OCI-LY7 (cell line): ENCODE measurements around the gene RNF14. TPM values are rescaled to one million over a fixed set of nuclear protein-coding genes. Genes with fewer than 3 reads are reported as not detected.

ENCODE experiments used
- BruUV-seq: library from RNA; stranded (reverse); fragments of 400-500 nt; replicated peaks from 2 replicates; lab custom pipeline; 2021; lab: Mats Ljungman, UMichigan
- CTCF ChIA-PET: fragments of 300-600 bp; sonication (Branson Sonifier 250); formaldehyde crosslinking; loops from one replicate; lab custom pipeline; 2022; ENCODE audit warnings: antibody characterized with exemption; ENCODE audit not compliant: unreplicated experiment; lab: Charles Lee
- POLR2A ChIA-PET: fragments of 300-600 bp; sonication (Branson Sonifier 250); formaldehyde crosslinking; loops from one replicate; lab custom pipeline; 2022; ENCODE audit warnings: antibody characterized with exemption; lab: Charles Lee
- DNase-seq: peaks from one replicate; pipeline ENCODE4 v3.0.0-alpha.2; 2015; ENCODE audit warnings: low spot score
- H2AFZ ChIP-seq: fragments of 200-600 bp; sonication (generic), shearing (Covaris generic); 2 replicates; pipeline ENCODE4 v1.6.1; 2014; ENCODE audit warnings: mild to moderate bottlenecking, antibody characterized with exemption, low read length, moderate library complexity
- H3K27ac ChIP-seq: fragments of 200-600 bp; sonication (generic); 2 replicates; pipeline ENCODE4 v1.5.1; 2014; ENCODE audit warnings: mixed run types, low read depth, mild to moderate bottlenecking, moderate library complexity, low read length, inconsistent platforms; ENCODE audit not compliant: poor library complexity, severe bottlenecking
- H3K36me3 ChIP-seq: fragments of 200-600 bp; sonication (generic); 2 replicates; pipeline ENCODE4 v1.6.1; 2014; ENCODE audit warnings: mild to moderate bottlenecking, antibody characterized with exemption, low read length, moderate library complexity, mixed read lengths; ENCODE audit not compliant: insufficient read depth
- H3K4me1 ChIP-seq: fragments of 200-600 bp; sonication (generic); 2 replicates; pipeline ENCODE4 v1.5.1; 2014; ENCODE audit warnings: mild to moderate bottlenecking, low read length; ENCODE audit not compliant: insufficient read depth, poor library complexity, severe bottlenecking
- H3K4me2 ChIP-seq: fragments of 200-600 bp; sonication (generic); 2 replicates; pipeline ENCODE4 v1.6.1; 2014; ENCODE audit warnings: mild to moderate bottlenecking, low read length
- H3K4me3 ChIP-seq: fragments of 200-600 bp; sonication (generic); 2 replicates; pipeline ENCODE4 v1.5.1; 2014; ENCODE audit warnings: mild to moderate bottlenecking, low read depth, low read length; ENCODE audit not compliant: poor library complexity, severe bottlenecking
- H3K79me2 ChIP-seq: fragments of 200-600 bp; sonication (generic); 2 replicates; pipeline ENCODE4 v1.6.1; 2016; ENCODE audit warnings: low read depth, mild to moderate bottlenecking, low read length, moderate library complexity, mixed read lengths; ENCODE audit not compliant: insufficient read depth
- H3K9me2 ChIP-seq: fragments of 200-600 bp; sonication (generic); 2 replicates; pipeline ENCODE4 v1.6.1; 2016; ENCODE audit warnings: mild to moderate bottlenecking, low read length, mixed read lengths; ENCODE audit not compliant: insufficient read depth
- H3K9me3 ChIP-seq: fragments of 200-600 bp; sonication (generic); 2 replicates; pipeline ENCODE4 v1.6.1; 2014; ENCODE audit warnings: mild to moderate bottlenecking, mixed run types, low read length, mixed read lengths
- H4K20me1 ChIP-seq: fragments of 200-600 bp; sonication (generic); 2 replicates; pipeline ENCODE4 v1.6.1; 2014; ENCODE audit warnings: mild to moderate bottlenecking, antibody characterized with exemption, low read length, moderate library complexity, mixed read lengths; ENCODE audit not compliant: insufficient read depth
- EZH2phosphoT487 ChIP-seq: fragments of 200-600 bp; sonication (generic); IDR thresholded peaks from 2 replicates; pipeline ENCODE4 v1.6.1; 2018; ENCODE audit warnings: low read depth, borderline replicate concordance, mild to moderate bottlenecking, mixed run types, antibody characterized with exemption, low read length, moderate library complexity, mixed read lengths
- intact Hi-C: fragments of 100-400 bp; cut with micrococcal nuclease; formaldehyde crosslinking; loops from one replicate; pipeline ENCODE4 v1.10.0; 2022; ENCODE audit not compliant: unreplicated experiment
- total RNA-seq, 2 experiments: library from RNA; depleted of rRNA in 1 of 2; stranded (reverse); fragments of >200 nt in 1 of 2; shearing (Covaris generic) in 1 of 2; gene quantifications; 2 replicates each; pipeline ENCODE4 v1.2.3, GENCODE V29; 2014 to 2022
- TF ChIP-seq, protein P1 (sequence below): fragments of 200-600 bp; sonication (generic); conservative IDR thresholded peaks from 2 replicates; pipeline ENCODE4 v1.5.1; 2014; ENCODE audit warnings: mild to moderate bottlenecking, antibody characterized with exemption, low read length, moderate library complexity, mixed read lengths

RNF14 gene
- total RNA-seq, 2 experiments from 2014 or later, result 31.7 to 41.1 TPM

DNA sequence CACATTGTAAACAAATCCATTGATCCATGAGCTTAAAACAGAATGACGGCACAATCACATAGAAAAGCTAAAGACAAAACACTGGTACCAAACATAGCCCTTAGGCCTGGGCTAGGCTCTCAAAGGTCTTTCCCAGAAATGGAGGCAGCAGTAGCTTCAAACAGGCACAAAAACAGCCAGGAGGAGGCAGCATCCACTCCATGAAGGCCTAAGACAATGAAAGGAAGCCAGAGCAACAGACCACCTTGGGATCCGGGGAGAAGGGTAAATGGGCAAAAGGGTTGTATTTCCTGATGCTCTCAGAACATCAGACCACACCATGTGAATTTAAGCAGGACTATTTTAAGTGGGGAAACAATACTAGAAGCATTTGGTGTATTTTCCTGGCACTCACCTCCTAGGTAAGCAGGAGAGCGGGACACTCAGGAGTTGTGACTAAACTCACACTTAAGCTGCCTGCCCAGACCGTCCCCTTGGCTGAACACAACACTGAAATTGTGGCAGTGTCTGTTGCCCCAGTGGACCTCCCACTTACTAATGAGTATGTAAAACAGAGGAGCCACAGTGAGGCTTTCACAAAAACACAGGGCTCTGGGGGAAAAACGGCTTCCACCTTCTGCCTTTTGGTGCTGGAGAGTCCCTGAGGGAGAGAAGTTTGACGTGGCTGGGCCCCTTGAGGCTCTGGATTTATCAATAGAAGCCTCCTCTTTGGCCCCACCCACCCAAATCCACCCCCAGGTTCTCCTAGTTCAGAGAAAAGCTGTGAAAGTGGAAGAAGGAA lies 32.0 kb downstream of the RNF14 start:
- no peak for TF ChIP-seq EZH2phosphoT487
- TF ChIP-seq, protein P1, sequence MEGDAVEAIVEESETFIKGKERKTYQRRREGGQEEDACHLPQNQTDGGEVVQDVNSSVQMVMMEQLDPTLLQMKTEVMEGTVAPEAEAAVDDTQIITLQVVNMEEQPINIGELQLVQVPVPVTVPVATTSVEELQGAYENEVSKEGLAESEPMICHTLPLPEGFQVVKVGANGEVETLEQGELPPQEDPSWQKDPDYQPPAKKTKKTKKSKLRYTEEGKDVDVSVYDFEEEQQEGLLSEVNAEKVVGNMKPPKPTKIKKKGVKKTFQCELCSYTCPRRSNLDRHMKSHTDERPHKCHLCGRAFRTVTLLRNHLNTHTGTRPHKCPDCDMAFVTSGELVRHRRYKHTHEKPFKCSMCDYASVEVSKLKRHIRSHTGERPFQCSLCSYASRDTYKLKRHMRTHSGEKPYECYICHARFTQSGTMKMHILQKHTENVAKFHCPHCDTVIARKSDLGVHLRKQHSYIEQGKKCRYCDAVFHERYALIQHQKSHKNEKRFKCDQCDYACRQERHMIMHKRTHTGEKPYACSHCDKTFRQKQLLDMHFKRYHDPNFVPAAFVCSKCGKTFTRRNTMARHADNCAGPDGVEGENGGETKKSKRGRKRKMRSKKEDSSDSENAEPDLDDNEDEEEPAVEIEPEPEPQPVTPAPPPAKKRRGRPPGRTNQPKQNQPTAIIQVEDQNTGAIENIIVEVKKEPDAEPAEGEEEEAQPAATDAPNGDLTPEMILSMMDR, result peak; percentile 48
- Histone ChIP-seq H3K9me2 (no peaks in the 10 kb centered on the region), H3K79me2 (no peaks in the 10 kb centered on the region), H3K4me2 (no peak overlapping the region), H3K9me3 (no peaks in the 10 kb centered on the region), H2AFZ (no peak overlapping the region), H3K4me1 (no peaks in the 10 kb centered on the region), H3K27ac (no peak overlapping the region), H3K36me3 (peaks cover 74% of the 10 kb centered on the region), H3K4me3 (no peak overlapping the region), H4K20me1 (no peaks in the 10 kb centered on the region)
- no TSS peak for BruUV-seq
- intact Hi-C loops, result no loop called here
- ChIA-PET CTCF (no interaction called here), POLR2A (interaction anchor here (0.6 to 1.2 kb wide), 2 partner anchors 10 to 93 kb away, joined by 3 read pairs; no protein-coding TSS in a partner anchor)
- DNase-seq, result no peak

DNA sequence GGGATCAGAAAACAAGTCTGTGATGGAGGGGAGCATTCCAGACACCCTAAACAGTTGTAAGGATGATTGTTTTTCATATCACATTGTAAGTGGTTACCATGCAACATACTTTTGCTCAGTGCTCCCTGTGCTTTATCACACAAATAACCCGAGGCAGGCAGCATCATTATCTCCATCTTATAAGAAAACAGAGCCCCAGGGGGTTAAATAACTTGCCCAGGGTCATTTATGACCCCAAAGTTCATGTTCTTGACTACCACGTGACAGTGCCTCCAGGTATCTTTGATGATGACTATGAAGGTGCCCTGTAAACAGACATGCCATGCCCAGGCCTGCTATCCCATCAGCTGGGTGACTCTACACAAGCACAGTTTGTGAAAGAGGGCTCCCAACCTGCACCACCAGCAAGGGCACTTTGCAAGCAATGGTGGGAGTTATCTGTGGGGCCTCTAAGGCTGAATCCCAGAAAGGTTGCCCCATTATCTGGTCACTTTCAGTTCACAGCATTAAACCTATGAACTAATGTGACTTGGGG lies 34.4 kb downstream of the RNF14 start:
- TF ChIP-seq EZH2phosphoT487, result no peak
- TF ChIP-seq, protein P1, result no peak
- Histone ChIP-seq H3K4me3 (no peak overlapping the region), H3K9me3 (no peaks in the 10 kb centered on the region), H3K36me3 (peaks cover 80% of the 10 kb centered on the region), H3K4me1 (no peaks in the 10 kb centered on the region), H3K27ac (no peak overlapping the region), H4K20me1 (no peaks in the 10 kb centered on the region), H3K79me2 (no peaks in the 10 kb centered on the region), H3K9me2 (no peaks in the 10 kb centered on the region), H2AFZ (no peak overlapping the region), H3K4me2 (no peak overlapping the region)
- POLR2A ChIA-PET, result no interaction called here
- no TSS peak for BruUV-seq
- intact Hi-C loops, result no loop called here
- CTCF ChIA-PET, result no interaction called here
- DNase-seq, result no peak
